NCI-H446 (cell line): ENCODE measurements around the gene PMIS2.
A peak's percentile ranks its signal among the peaks of the same experiment; 100 is the strongest.

Experiments
- DNase-seq, 2 experiments: peaks; one replicate each; lab custom pipeline; 2025; lab: John Stamatoyannopoulos, UW

The PMIS2 gene

DNA sequence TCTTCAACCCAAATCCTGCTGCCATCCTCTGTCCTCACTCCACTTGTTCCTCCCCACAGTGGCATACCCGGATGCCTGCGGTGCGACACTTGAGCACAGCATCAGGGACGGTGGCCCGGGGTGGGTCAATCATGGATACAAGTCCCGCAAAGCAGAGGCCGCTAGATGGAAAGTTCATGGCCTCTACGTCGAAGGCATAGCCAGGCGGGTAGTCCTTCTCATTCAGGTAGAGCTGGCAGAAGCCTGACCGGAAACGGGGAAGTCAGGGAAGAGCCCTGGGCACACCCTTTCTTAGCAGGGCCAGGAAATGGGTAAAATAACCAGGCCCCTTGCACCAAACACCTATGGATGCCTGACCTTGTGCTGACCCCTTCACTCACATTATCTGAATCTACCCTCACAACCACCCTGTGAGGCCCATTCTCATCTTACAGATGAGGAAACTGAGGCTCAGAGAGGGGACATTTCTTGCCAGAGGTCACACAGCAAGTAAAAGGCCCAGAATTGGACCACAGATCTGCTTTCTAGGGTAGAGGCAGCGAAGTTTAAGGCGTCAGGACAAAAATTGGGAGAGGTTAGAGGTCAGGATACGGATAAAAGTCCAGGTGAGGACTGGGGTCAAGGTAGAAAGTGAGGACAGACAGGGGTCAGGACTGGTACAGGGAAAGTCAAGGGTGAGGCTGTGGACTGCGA lies 29.0 kb upstream of the PMIS2 start:
- DNase-seq, result no peak

DNA sequence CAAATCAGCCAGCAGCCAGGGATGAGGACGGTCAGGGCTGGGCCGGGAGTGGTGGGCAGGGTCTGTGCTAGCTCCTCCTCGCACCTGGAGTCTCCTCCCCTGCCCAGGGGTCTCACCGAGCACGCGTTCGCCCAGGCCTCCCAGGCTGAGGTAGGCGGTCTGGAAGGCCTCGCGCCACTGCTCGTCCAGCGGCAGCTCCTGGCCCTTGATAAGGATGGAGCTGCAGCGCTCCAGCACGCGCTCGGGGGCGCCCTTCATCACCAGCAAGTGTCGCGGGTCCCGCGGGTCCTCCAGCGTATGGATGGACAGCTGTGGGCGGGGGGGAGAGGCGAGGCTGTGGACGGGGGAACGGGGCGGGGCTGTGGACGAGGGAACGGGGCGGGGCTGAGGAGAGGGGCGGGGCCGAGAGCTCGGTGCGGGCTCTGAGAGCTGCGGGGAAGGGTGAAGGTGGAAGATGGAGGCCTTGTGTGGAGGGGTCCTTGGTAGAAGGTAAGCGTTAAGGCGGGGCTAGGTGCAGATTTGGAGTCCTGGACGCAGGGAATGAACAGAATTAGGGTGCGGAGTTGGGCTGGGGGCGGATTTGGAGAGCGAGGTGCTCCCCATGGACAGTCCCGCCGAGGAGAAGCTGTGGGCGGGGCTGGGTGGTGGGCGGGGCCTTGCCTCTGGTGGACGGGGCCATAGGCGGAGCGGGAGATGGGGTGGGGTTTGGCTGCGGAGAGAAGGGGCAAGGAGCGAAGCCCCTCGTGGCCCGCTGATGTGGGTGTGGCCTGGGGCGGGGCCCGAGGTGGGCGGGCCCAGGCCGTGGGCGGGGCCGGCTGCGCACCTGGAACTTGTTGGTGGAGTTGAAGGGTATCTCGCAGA lies 28.2 kb upstream of the PMIS2 start:
- DNase-seq, result peak in 1 of 2 experiments; percentile 45

DNA sequence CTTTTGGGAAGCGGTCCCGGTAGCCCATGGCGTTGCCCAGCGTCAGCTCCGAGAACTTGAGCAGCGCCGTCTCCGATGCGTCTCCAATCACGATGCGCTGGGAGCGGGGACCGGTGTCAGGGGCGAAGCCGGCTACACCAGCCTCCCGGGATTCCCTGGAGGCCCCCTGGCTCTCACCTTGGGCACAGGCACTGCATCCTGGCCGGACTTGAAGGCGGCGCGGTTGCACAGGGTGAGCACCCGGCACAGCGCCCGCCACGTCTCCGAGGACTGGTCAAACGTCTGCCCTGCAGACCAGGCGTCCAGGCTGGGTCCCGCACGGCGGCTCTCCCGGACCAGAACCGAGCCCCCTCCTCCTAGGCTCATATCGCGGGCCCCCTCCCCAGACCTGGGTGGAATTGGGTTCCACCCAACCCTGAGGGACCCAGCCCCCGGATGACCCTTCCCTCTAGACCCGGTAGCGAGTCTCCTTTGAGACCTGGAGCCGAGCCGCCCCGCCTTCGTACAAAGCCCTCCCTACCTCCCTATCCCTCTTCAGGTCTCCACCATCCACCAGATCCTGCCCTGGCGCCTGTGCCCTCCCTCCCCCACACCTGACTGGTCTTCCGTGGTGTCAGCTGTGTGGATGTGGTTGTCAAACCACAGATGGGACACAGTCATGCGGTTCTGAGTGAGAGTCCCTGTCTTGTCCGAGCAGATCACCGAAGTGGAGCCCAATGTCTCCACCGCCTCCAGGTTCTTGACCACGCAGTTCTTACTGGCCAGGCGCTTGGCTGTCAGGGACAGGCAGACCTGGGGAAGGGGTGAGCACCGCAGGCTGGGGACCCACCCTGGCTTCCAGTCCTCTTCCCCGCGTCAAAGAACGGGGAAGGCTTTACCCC lies 27.3 kb upstream of the PMIS2 start:
- no peak for DNase-seq

DNA sequence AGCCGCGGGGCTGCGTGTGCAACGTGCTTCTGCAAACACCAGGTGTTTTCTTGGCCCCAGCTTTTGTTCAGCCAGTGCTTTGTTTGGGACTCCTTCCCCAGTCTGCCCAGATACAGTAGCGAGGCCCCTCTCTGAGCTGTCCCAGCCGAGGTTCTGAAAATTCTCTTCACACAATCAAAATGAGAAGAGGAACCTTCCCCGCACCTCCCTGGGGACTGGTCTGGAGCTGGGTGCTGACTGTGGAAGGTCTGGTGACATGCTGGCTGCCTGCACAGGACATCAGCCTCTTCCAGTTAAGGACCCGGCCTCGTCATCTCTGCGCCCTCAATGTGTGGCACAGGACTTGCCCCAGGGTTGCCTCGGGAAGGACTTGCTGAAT lies 26.7 kb upstream of the PMIS2 start:
- DNase-seq, result no peak

DNA sequence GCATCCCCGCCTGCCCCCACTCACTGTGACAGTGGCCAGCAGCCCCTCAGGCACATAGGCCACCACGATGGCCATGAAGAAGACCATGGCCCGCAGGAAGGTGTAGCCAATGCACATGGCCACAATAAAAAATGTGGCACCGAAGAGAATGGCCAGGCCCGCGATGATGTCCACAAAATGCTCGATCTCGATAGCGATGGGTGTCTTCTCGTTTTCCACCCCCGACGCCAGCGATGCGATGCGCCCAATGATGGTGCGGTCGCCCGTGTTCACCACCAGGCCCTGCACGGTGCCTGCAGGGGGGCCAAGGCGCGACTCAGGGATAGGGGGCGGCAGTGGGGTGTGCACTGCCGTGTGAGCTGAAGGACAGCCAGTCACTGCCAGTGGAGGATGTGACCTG lies 26.2 kb upstream of the PMIS2 start:
- no peak for DNase-seq

DNA sequence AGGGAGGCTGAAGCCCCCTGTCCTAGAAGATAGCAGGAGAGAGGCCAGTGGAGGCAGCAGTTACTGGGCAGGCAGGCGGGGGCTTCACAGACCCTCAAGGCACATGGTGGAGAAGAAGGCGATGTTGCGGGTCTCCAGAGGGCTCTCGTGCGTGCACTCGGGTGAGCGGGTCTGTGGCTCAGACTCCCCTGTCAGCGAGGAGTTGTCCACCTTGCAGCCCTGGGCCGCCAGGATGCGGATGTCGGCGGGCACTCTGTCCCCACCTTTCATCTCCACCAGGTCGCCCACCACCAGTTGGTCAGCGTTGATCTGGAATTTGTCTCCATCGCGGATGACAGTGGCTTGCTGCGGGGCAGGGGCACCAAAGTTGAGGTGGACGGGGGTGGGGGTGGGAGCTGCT lies 25.7 kb upstream of the PMIS2 start:
- DNase-seq, result no peak

DNA sequence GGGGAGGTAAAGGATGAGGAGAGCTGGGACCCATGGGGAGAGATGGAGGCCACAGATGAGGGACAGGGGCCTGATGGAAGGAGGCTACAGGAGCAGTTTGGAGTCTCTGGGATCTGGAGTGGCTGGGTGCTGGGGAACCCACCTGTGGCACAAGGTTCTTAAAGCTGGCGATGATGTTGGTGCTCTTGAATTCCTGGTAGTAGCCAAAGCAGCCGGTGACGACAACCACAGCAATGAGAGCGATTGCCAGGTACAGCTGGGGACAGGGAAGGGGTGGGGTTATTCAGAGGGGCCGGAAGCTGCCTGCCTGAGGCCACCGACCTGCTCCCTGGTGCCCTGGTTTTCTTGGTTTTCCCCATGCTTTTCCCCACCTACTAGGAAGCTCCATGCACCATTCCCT lies 25.3 kb upstream of the PMIS2 start:
- DNase-seq, result no peak

DNA sequence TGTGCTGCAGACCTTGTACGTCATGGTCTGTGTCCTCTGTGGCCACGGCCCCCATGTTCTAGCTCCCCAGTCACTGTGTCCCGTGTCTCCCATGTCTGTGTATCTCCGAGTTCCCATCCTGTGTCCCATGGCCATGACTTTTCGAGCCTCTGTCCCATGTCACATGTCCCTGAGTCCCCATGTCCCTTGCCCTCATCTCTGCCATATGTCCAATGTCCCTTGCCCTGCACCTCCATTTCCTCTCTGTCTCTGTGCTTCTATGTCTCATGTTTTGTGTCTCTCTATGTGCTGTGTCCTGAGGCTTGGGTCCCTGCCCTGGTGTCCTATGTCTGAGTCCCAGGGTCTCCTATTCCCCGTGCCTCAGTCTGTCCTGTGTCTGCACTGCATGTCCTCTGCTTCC lies 24.5 kb upstream of the PMIS2 start:
- DNase-seq, result no peak

DNA sequence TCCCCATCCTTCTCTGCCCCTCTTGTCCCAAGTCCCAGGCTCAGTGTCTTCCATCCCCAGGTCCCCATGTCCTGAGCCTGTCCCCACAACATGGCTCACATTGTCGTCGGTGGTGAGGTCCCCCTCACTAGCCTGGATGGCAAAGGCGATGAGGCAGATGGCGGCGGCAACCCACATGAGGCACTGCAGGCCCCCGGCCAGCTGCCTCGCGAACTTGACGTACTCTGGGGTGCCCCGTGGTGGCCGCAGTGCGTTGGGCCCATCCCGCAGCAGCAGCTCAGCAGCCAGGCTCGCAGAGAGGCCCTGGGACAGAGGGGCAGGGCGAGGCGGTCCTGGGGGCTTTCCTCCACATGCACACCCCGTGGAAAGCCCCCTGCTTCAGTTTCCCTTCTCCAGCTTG lies 23.6 kb upstream of the PMIS2 start:
- DNase-seq, result no peak

DNA sequence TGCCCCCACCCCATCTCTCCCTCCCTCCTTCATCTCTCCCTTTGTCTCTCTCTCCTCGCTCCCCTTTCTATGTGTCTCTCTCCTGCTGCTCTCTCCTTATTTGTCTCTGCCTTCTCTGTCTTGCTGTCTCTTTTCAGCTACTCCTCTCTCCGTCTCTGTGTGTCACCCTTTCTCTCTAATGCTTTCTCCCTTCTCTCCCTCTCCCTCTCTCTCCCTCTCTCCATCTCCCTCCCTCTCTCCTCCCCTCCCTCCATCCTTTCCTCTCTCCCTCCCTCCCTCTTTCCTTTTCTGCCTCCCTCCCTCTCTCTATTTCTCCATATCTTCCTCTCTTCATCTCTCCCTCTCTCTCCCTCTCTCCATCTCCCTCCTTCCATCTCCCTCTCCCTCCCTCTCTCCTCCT lies 23.2 kb upstream of the PMIS2 start:
- no peak for DNase-seq

DNA sequence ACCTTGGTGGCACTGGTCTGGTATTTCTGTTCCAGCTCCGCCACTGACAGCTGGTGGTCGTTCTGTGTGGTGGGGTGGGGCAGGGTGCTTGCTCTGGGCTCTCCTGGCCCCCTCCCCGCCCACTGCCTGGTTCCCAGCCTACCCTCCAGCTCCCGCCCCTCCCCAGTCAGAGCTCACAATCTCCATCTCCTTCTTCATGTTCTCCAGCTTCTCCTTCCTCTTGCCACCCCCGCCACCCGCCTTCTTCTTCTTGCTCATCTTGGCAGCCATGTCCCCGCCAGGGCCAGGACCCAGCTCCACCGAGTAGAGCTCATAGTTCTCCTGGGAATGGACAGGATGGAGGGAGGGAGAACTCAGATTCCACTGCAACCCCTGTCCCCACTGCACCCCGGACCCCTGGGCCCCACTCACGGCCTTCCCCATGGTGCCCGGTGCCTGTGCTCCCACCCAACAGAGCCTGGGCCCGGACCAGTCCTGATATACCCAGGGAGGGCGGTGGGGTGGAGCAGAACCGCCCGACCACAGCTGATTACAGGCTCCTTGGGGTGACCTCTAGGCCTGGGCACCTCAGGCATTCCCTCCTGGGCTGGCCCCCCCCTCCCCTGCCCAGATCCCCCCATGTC lies 22.7 kb upstream of the PMIS2 start, which contains the start of gene ATP4A:
TSS of gene ATP4A (minus strand) at position 452 of the 623 bp plus-strand sequence. CDS start at position 423, 29 bp downstream.
- DNase-seq, result no peak

DNA sequence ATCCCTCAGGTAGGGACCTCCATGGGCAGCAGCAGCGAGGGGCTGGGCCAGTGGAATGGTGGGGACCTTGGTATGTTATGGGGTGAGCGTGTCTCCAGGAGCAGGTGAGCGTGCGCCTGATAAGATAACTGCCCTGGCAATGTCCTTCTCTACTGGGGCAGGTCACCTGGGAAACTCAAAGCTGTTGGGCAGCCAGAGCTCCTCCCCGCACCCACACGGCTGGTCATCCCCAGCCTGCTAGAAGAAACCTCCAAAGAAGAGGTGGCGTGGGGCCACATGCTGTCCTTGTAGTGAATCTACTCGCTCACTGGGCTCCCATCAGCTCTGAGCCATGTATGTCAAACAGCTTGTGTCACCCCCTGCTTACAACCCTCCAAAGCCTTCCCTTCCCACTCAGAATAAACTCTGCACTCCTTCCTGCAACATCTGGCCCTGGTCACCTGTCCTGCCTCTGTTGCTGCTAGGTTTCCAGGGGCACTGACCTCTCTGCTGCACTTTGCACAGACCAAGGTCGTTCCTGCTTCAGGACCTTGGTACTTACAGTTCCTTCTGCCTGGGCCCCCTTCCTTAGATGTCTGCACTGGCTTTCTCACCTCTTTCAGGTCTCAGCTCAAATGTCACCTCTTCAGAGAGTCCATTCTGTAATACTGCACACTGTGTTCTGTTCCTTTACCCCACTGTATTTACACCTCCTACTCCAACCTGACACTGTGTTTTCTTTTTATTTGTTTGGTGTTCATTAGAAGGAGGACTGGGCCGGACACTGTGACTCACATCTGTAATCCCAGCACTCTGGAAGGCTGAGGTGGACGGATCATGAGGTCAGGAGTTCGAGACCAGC lies 20.7 kb upstream of the PMIS2 start:
- no peak for DNase-seq

DNA sequence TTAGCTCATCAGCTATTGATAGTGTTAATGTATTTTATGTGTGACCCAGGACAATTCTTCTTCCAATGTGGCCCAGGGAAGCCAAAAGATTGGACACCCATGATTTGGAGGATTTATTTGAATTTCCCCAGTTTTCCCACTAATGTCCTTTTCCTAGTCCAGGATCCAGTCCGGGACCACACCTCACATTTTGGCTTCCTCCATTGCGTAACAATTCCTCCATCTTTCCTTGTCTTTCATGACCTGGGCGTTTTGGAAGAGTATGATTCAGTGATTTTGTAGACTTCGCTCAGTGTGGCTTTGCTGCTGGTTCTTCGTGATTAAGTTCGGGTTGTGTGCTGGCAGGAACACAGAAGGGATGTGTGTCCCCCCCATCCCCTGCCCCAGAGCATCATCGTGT lies 19.2 kb upstream of the PMIS2 start:
- DNase-seq, result no peak

DNA sequence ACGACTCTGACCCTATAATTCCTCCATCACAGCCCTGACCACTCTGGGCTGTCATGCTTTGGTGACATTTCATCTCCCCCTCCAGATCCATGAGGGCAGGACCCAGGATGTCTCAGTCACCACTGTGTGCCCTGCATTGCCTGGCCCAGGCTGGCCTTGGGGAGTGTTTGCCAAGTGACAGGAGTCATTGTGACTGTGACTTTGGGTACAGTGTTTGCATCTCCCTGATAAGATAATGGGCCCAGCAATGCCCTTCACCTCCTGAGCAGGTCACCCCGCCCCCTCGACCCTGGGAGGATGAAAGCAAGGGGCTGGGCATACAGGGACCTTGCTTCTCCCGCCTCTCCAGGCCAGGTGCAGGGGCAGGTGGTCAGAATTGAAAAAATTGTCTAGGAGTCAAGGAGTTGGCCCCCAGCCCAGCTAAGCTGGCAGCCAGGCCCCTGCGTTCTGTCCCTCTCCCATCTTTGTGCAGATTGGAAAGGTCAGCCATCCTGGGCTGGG lies 16.6 kb upstream of the PMIS2 start:
- DNase-seq, result no peak

DNA sequence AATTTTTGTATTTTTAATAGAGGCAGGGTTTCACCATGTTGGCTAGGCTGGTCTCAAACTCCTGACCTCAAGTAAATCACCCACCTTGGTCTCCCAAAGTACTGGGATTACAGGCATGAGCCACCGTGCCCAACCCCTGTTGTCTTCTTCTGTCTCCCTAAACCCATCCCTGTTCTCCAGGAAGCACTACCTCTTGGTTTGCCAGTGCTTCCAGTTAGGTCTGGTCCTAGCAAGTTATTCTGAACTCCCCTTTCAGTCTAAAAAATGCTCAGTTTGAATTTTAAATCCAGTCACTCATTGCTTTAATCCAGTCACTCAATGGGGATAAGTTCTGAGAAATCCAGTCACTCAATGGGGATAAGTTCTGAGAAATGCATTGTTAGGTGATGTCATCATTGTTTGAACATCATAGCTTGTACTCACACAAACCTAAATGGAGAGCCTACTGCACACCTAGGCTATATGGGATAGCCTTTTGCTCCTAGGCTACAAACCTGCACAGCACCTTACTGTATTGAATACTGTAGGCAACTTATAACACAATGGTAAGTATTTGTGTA lies 14.5 kb upstream of the PMIS2 start:
- no peak for DNase-seq

DNA sequence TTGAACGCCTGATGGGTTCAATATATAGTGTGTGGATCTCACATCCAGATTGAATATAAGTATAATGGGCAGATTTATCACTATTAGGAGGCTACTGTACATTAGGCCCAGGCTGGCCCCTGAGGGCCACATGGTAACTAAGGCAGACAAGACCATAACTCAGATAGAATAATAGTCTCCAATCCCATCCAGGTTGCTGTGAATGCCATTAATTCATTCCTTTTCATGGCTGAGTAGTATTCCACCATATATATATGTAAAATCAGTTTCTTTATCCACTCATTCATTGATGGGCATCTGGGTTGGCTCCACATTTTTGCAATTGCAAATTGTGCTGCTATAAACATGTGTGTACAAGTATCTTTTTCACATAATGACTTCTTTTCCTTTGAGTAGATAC lies 8.1 kb upstream of the PMIS2 start:
- DNase-seq, result no peak

DNA sequence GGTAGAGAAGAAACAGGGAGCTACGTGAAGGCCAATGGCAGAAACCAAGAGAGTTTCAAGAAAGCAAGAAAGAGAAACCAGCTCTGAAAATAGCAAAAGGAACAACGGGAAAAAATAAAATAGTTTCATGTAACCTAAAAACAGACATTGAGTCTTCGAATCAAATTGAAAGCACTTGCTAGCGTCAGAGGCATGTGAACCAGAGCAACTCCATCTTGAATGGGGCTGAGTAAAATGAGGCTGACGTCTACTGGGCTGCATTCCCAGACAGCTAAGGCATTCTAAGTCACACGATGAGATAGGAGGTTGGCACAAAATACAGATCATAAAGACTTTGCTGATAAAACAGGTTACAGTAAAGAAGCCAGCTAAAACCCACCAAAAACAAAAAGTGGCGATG lies 7.3 kb upstream of the PMIS2 start:
- no peak for DNase-seq

DNA sequence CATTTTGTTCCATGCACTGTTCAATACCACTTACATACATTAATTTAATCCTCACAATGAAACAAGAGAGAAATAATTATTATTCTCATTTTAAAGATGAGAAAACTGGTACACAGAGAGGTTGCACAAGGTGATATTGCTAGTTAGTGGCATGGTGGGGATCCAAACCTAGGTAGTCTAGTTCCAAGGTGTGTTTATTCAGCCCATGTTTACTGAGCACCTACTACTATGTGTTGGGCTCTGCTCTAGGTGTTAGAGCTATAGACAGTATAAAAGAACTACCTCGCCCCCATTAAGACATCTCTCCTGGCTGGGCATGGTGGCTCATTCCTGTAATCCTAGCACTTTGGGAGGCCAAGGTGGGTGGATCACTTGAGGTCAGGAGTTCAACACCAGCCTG lies 3.2 kb upstream of the PMIS2 start:
- DNase-seq, result no peak

DNA sequence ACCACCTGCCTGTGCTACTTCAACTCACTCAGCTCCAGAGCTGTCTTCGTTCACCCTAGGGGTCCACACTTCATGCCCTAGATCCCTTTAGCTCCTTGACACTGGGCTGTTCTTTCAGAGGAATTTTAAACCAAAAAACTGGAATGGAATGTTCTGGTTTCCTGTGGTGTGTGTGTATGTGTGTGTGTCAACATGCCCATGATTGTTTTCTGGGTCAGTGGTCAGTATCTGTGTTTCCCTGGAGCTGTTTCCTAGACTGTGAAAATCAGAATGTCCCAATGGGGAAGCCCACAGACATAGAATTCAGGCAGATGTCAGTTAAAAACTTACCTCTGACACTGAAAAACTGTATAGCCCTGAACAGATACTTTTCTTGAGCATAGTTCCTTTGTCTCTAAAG lies 1.3 kb downstream of the PMIS2 start:
- no peak for DNase-seq

DNA sequence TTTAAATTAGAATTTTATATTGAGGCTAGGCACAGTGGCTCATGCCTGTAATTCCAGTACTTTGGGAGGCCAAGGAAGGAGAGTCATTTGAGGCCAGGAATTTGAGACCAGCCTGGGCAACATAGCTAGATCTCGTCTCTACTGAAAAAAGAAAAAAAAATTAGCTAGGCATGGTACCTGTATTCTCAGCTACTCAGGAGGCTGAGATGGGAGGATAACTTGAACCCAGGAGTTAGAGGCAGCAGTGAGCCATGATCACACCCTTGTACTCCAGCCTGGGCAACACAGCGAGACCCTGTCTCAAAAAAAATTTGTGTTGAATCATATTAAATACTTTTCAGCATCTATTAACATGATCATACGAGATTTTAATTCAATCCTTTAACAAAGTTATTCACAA lies 4.9 kb downstream of the PMIS2 start:
- no peak for DNase-seq

DNA sequence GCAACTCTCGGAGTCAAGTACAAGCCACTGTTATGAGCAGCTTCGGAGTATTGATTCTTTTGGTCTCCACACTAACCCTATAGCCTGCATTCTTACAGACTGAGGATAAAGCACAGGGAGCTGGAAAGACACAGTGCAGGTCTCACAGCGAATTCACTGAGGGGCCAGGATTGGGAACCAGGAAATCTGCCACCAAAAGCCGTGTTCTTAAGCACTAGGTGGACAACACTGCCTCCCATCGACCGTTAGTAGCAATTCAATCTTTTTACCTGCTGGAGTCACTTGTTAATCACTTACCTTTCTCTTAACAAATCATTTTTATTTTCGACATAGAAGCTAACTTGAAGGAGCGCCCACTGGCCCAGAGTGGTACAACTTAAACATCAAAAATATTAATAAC lies 6.3 kb downstream of the PMIS2 start:
- no peak for DNase-seq
